ENCODE measurements around the gene SSBP3. TPM values are rescaled to one million over a fixed set of nuclear protein-coding genes. Genes with fewer than 3 reads are reported as not detected.

SSBP3 gene
- polyA plus RNA-seq, 1 donor (not counting 4 experiments of a cell fraction or from before 2014, with no cell fraction given), result 16.9 TPM

DNA sequence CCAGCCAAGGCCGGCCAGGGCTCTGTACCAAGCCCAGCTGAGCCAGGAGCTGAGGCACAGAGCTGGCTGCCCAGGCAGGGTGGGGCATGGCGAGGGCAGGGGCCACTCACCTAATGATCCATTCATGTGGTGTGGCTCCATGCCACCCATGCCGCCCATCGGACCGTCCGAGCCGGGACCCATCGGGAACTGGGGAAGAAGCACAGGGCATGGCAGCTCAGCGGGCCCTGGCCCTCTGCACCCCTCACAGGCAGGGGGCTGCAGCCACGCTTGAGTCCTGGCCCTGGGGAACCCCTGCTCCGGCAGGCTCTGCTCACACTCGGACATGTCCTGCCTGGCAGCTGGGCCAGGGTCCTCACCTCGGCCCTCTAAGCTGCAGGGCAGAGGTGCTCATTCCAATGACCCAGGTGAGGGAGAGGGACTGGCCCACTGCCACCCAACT is 177.5 kb downstream of the SSBP3 start:
- Histone ChIP-seq H4K20me1 (ENCODE audit: control insufficient read depth, extremely low read depth, insufficient read depth, low read length) (no peaks in the 10 kb centered on the region), H3K27ac (ENCODE audit: control insufficient read depth, insufficient read depth, low read length) (no peak overlapping the region), H3K9me1 (ENCODE audit: control insufficient read depth, extremely low read depth, insufficient read depth, low read length) (peaks cover 2% of the 10 kb centered on the region), H3K36me3 (ENCODE audit: control insufficient read depth in 2 of 2, extremely low read depth in 1 of 2, insufficient read depth in 2 of 2, low read length in 2 of 2) (peaks cover 0 to 6% of the 10 kb centered on the region in 2 experiments), H3K9me3 (ENCODE audit: control insufficient read depth, low read depth, low read length) (no peaks in the 10 kb centered on the region), H3K27me3 (ENCODE audit: control insufficient read depth, extremely low read depth, insufficient read depth, low read length) (no peaks in the 10 kb centered on the region), H3K4me2 (ENCODE audit: control insufficient read depth, extremely low read depth, insufficient read depth, low read depth, low read length) (no peak overlapping the region), H2AFZ (ENCODE audit: control insufficient read depth, low read length) (no peak overlapping the region), H3K79me2 (ENCODE audit: control insufficient read depth, insufficient read depth, low read length) (no peaks in the 10 kb centered on the region), H3K4me1 (ENCODE audit: control insufficient read depth, extremely low read depth, insufficient read depth, low read length) (peaks cover 9% of the 10 kb centered on the region), H3K4me3 (ENCODE audit: control insufficient read depth in 2 of 3, extremely low read depth in 1 of 3, insufficient read depth in 2 of 3, low read depth in 1 of 3, low read length in 3 of 3) (no peak overlapping the region), H3K9ac (ENCODE audit: control insufficient read depth, extremely low read depth, insufficient read depth, low read length) (no peak overlapping the region)
- no peak for TF ChIP-seq EZH2 (IDR thresholded peaks at IDR 0.05; ENCODE audit: low read length)
- no peak for TF ChIP-seq CTCF (optimal IDR thresholded peaks at IDR 0.05 in 1 of 3, IDR thresholded peaks at IDR 0.05 in 1 of 3, conservative IDR thresholded peaks at IDR 0.05 in 1 of 3; ENCODE audit: extremely low read depth in 1 of 3, insufficient read depth in 2 of 3, low read length in 3 of 3)
- dilution Hi-C loops (cut with MboI; ENCODE audit: extremely low pct_ligation_motif_present, low sequenced_read_pairs), result no loop called here
- DNase-seq (ENCODE audit: low read depth, low spot score), result no peak
- FAIRE-seq, result no peak

GRCh38 chr1:54227891-54228310 is 178.3 kb downstream of the SSBP3 start:
- H3K4me2 ChIP-seq (ENCODE audit: control insufficient read depth, extremely low read depth, insufficient read depth, low read depth, low read length), result no peak overlapping the region
- H3K9me1 ChIP-seq (ENCODE audit: control insufficient read depth, extremely low read depth, insufficient read depth, low read length), result peaks cover 2% of the 10 kb centered on the region
- no peaks in the 10 kb centered on the region for H4K20me1 ChIP-seq (ENCODE audit: control insufficient read depth, extremely low read depth, insufficient read depth, low read length)
- H2AFZ ChIP-seq (ENCODE audit: control insufficient read depth, low read length), result no peak overlapping the region
- no peak for DNase-seq (ENCODE audit: low read depth, low spot score)
- no peaks in the 10 kb centered on the region for H3K27me3 ChIP-seq (ENCODE audit: control insufficient read depth, extremely low read depth, insufficient read depth, low read length)
- H3K4me3 ChIP-seq (ENCODE audit: control insufficient read depth in 2 of 3, extremely low read depth in 1 of 3, insufficient read depth in 2 of 3, low read depth in 1 of 3, low read length in 3 of 3), result no peak overlapping the region
- no peak for FAIRE-seq
- peaks cover 0 to 6% of the 10 kb centered on the region in 2 experiments for H3K36me3 ChIP-seq (ENCODE audit: control insufficient read depth in 2 of 2, extremely low read depth in 1 of 2, insufficient read depth in 2 of 2, low read length in 2 of 2)
- no peak overlapping the region for H3K27ac ChIP-seq (ENCODE audit: control insufficient read depth, insufficient read depth, low read length)
- peaks cover 9% of the 10 kb centered on the region for H3K4me1 ChIP-seq (ENCODE audit: control insufficient read depth, extremely low read depth, insufficient read depth, low read length)
- no peaks in the 10 kb centered on the region for H3K9me3 ChIP-seq (ENCODE audit: control insufficient read depth, low read depth, low read length)
- H3K79me2 ChIP-seq (ENCODE audit: control insufficient read depth, insufficient read depth, low read length), result no peaks in the 10 kb centered on the region
- no peak overlapping the region for H3K9ac ChIP-seq (ENCODE audit: control insufficient read depth, extremely low read depth, insufficient read depth, low read length)
- dilution Hi-C loops (cut with MboI; ENCODE audit: extremely low pct_ligation_motif_present, low sequenced_read_pairs), result no loop called here
- TF ChIP-seq CTCF (optimal IDR thresholded peaks at IDR 0.05 in 1 of 3, IDR thresholded peaks at IDR 0.05 in 1 of 3, conservative IDR thresholded peaks at IDR 0.05 in 1 of 3; ENCODE audit: extremely low read depth in 1 of 3, insufficient read depth in 2 of 3, low read length in 3 of 3) (no peak), EZH2 (IDR thresholded peaks at IDR 0.05; ENCODE audit: low read length) (no peak)
